CD4-positive, alpha-beta T cell (primary cell): ENCODE results near the gene MLLT10. TPM values are rescaled to one million over a fixed set of nuclear protein-coding genes. Genes with fewer than 3 reads are reported as not detected.

ENCODE experiments used
- ATAC-seq: fragments of 200-7000 bp; cut with Tn5 transposase; one replicate; pipeline ENCODE4 v1.10.0; 2022; ENCODE audit warnings: mild to moderate bottlenecking; ENCODE audit not compliant: poor library complexity
- CTCF ChIA-PET: fragments of 350-600 bp; sonication (Branson Sonifier 250); formaldehyde crosslinking; loops from one replicate; lab custom pipeline; 2021; ENCODE audit warnings: antibody characterized with exemption, inconsistent platforms; lab: Charles Lee
- POLR2A ChIA-PET: fragments of 350-600 bp; sonication (Branson Sonifier 250); formaldehyde crosslinking; loops from one replicate; lab custom pipeline; 2021; ENCODE audit warnings: antibody characterized with exemption, inconsistent platforms; lab: Charles Lee
- DNase-seq, 14 experiments: peaks; one replicate each; pipeline ENCODE4 v3.0.0-alpha.2; 2013 to 2020; ENCODE audit warnings: mixed read lengths in 2 of 14
- H3K27ac ChIP-seq, 2 donors: one replicate each; pipeline versions ENCODE4 v1.5.1 to v1.7.0; 2013; ENCODE audit warnings: low read length in 2 of 2, low read depth in 1 of 2, mild to moderate bottlenecking in 1 of 2
- H3K27me3 ChIP-seq, 2 experiments: 1 replicate in 1 of 2; 2 replicates in 1 of 2; pipeline versions ENCODE4 v1.6.1 to v1.7.0; 2013; ENCODE audit warnings: low read length in 2 of 2, control low read depth in 1 of 2, mild to moderate bottlenecking in 1 of 2, moderate library complexity in 1 of 2; ENCODE audit not compliant: insufficient read depth in 2 of 2, control insufficient read depth in 1 of 2
- H3K36me3 ChIP-seq: one replicate; pipeline ENCODE4 v1.6.1; 2013; ENCODE audit warnings: low read length, control low read depth; ENCODE audit not compliant: insufficient read depth
- H3K4me1 ChIP-seq: one replicate; pipeline ENCODE4 v1.6.1; 2013; ENCODE audit warnings: low read length, control low read depth; ENCODE audit not compliant: insufficient read depth
- H3K4me3 ChIP-seq: one replicate; pipeline ENCODE4 v1.5.1; 2013; ENCODE audit warnings: mild to moderate bottlenecking, low read length, moderate library complexity
- H3K9me3 ChIP-seq, 2 experiments: 1 replicate in 1 of 2; 2 replicates in 1 of 2; pipeline versions ENCODE4 v1.6.1 to v1.7.0; 2013; ENCODE audit warnings: low read length in 2 of 2, mild to moderate bottlenecking in 2 of 2, control low read depth in 1 of 2, moderate library complexity in 1 of 2; ENCODE audit not compliant: control insufficient read depth in 1 of 2, insufficient read depth in 1 of 2
- H3K27ac Mint-ChIP-seq: one replicate; pipeline ENCODE4 v1.8.0; 2020; ENCODE audit warnings: mixed read lengths
- H3K27me3 Mint-ChIP-seq: one replicate; pipeline ENCODE4 v1.8.0; 2021; ENCODE audit warnings: mixed read lengths
- H3K36me3 Mint-ChIP-seq: one replicate; pipeline ENCODE4 v1.8.0; 2021; ENCODE audit warnings: low read depth, mixed read lengths
- H3K4me1 Mint-ChIP-seq: one replicate; pipeline ENCODE4 v1.8.0; 2021; ENCODE audit warnings: low read depth, mixed read lengths
- H3K4me3 Mint-ChIP-seq: one replicate; pipeline ENCODE4 v1.8.0; 2020; ENCODE audit warnings: mild to moderate bottlenecking, mixed read lengths
- H3K9me3 Mint-ChIP-seq: one replicate; pipeline ENCODE4 v1.8.0; 2020; ENCODE audit warnings: mixed read lengths
- intact Hi-C, 2 experiments: fragments of 100-400 bp; cut with DNase I in 1 of 2; cut with micrococcal nuclease in 1 of 2; formaldehyde crosslinking; loops; one replicate each; pipeline versions ENCODE4 v1.15.1 to v1.9.0; 2023 to 2025; cut with DNase I, micrococcal nuclease
- total RNA-seq, 174 experiments: library from RNA in 2 of 174; stranded (reverse) in 2 of 174; gene quantifications; one replicate each; pipeline ENCODE4 v1.2.3 and lab custom pipeline; 2021 to 2026
- TF ChIP-seq, protein P1 (sequence below): fragments of 200-600 bp; IDR thresholded peaks from one replicate; pipeline ENCODE4 v1.8.0; 2022; ENCODE audit warnings: antibody characterized with exemption, mild to moderate bottlenecking

Gene MLLT10
- total RNA-seq, 2 experiments from 2014 or later: 46.0 to 64.1 TPM

DNA sequence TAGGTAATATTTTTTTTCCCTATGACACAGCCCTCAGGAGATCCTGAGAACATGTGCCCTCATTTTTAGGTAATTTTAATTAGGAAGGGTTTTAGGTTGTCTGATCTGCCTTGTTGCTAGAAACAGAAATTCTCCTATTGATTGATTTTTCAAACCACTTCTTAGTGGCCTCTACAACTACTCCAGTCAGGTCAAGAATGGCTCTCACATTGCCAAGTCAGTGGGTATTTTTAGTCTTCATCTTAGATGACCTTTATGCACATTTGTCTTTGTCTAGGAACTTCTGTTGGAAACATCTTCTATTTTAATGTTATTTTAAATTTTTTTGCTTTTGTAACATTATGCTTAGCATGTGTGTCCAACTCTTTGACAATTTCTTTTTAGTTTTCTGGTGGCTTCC lies 162.3 kb downstream of the MLLT10 start:
- peaks cover 16% of the 10 kb centered on the region for H3K9me3 Mint-ChIP-seq

GRCh38 chr10:21699575-21699974 lies 165.5 kb downstream of the MLLT10 start:
- H3K27ac Mint-ChIP-seq: no peak overlapping the region
- intact Hi-C loops: no loop called here
- H3K4me3 ChIP-seq: no peak overlapping the region
- H3K4me1 Mint-ChIP-seq: peaks cover 42% of the 10 kb centered on the region
- H3K36me3 Mint-ChIP-seq: peaks cover 74% of the 10 kb centered on the region
- ChIA-PET POLR2A (no interaction called here), CTCF (no interaction called here)
- no peak overlapping the region for H3K27ac ChIP-seq
- ATAC-seq: no peak
- H3K4me3 Mint-ChIP-seq: no peak overlapping the region
- TF ChIP-seq, protein P1, sequence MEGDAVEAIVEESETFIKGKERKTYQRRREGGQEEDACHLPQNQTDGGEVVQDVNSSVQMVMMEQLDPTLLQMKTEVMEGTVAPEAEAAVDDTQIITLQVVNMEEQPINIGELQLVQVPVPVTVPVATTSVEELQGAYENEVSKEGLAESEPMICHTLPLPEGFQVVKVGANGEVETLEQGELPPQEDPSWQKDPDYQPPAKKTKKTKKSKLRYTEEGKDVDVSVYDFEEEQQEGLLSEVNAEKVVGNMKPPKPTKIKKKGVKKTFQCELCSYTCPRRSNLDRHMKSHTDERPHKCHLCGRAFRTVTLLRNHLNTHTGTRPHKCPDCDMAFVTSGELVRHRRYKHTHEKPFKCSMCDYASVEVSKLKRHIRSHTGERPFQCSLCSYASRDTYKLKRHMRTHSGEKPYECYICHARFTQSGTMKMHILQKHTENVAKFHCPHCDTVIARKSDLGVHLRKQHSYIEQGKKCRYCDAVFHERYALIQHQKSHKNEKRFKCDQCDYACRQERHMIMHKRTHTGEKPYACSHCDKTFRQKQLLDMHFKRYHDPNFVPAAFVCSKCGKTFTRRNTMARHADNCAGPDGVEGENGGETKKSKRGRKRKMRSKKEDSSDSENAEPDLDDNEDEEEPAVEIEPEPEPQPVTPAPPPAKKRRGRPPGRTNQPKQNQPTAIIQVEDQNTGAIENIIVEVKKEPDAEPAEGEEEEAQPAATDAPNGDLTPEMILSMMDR: no peak
- peaks cover 4% of the 10 kb centered on the region for H3K36me3 ChIP-seq
- peaks cover 8 to 19% of the 10 kb centered on the region in 2 experiments for H3K9me3 ChIP-seq
- H3K4me1 ChIP-seq: peaks cover 11% of the 10 kb centered on the region
- H3K27me3 Mint-ChIP-seq: no peaks in the 10 kb centered on the region
- H3K9me3 Mint-ChIP-seq: peaks cover 16% of the 10 kb centered on the region
- no peaks in the 10 kb centered on the region for H3K27me3 ChIP-seq
- no peak for DNase-seq

More for the DNA sequence above, 162.3 kb downstream of the MLLT10 start:
- Histone ChIP-seq H3K4me3 (no peak overlapping the region), H3K36me3 (peaks cover 8% of the 10 kb centered on the region), H3K27me3 (no peaks in the 10 kb centered on the region), H3K27ac (no peak overlapping the region), H3K9me3 (peaks cover 6 to 19% of the 10 kb centered on the region in 2 experiments), H3K4me1 (no peaks in the 10 kb centered on the region)
- TF ChIP-seq, protein P1: no peak
- peaks cover 33% of the 10 kb centered on the region for H3K4me1 Mint-ChIP-seq
- ATAC-seq (no peak), DNase-seq (no peak)
- intact Hi-C loops: no loop called here
- H3K27ac Mint-ChIP-seq: no peak overlapping the region
- H3K4me3 Mint-ChIP-seq: no peak overlapping the region
- peaks cover 83% of the 10 kb centered on the region for H3K36me3 Mint-ChIP-seq
- H3K27me3 Mint-ChIP-seq: no peaks in the 10 kb centered on the region
- ChIA-PET CTCF (interaction anchor here (0.7 kb wide), 1 partner anchor 73 kb away, joined by 3 read pairs; no protein-coding TSS in a partner anchor), POLR2A (no interaction called here)

GRCh38 chr10:21700474-21700873 lies 166.4 kb downstream of the MLLT10 start:
- no peak overlapping the region for H3K27ac ChIP-seq
- H3K27me3 ChIP-seq: no peaks in the 10 kb centered on the region
- TF ChIP-seq, protein P1: no peak
- ATAC-seq: no peak
- peaks cover 18% of the 10 kb centered on the region for H3K4me1 ChIP-seq
- Mint-ChIP-seq H3K27me3 (no peaks in the 10 kb centered on the region), H3K9me3 (peaks cover 16% of the 10 kb centered on the region), H3K36me3 (peaks cover 70% of the 10 kb centered on the region), H3K4me1 (peaks cover 36% of the 10 kb centered on the region), H3K4me3 (no peak overlapping the region), H3K27ac (no peak overlapping the region)
- CTCF ChIA-PET: no interaction called here
- intact Hi-C loops: loop anchor here in 1 of 2 experiments (5.0 kb wide), 1 partner anchor 42 kb away; no protein-coding TSS in a partner anchor
- peaks cover 4% of the 10 kb centered on the region for H3K36me3 ChIP-seq
- peaks cover 8 to 19% of the 10 kb centered on the region in 2 experiments for H3K9me3 ChIP-seq
- H3K4me3 ChIP-seq: no peak overlapping the region
- DNase-seq: peak in 1 of 14 experiments; percentile 12
- POLR2A ChIA-PET: no interaction called here
